BE2C (cell line): Measurements from ENCODE around the gene GABARAP.

Experiments used
- DNase-seq: peaks from one replicate; pipeline ENCODE4 v3.0.0-alpha.2; 2020
- H3K27me3 ChIP-seq: fragments of 250-450 bp; sonication (Bioruptor Pico); 2 replicates; pipeline ENCODE4 v1.5.1; 2020; ENCODE audit warnings: mild to moderate bottlenecking
- H3K36me3 ChIP-seq: fragments of 250-450 bp; sonication (Bioruptor Pico); 2 replicates; pipeline ENCODE4 v1.5.1; 2020; ENCODE audit warnings: mild to moderate bottlenecking
- H3K4me1 ChIP-seq: fragments of 250-450 bp; sonication (Bioruptor Pico); 2 replicates; pipeline ENCODE4 v1.5.1; 2020
- H3K4me3 ChIP-seq: 2 replicates; pipeline ENCODE4 v1.5.1; 2011; ENCODE audit warnings: low read depth, low read length
- H3K9me3 ChIP-seq: fragments of 250-450 bp; sonication (Bioruptor Pico); 2 replicates; pipeline ENCODE4 v1.5.1; 2020
- TF ChIP-seq, protein P1 (sequence below): IDR thresholded peaks from 2 replicates; pipeline ENCODE4 v1.5.1; 2012; ENCODE audit warnings: mild to moderate bottlenecking, low read depth, low read length

The GABARAP gene

DNA sequence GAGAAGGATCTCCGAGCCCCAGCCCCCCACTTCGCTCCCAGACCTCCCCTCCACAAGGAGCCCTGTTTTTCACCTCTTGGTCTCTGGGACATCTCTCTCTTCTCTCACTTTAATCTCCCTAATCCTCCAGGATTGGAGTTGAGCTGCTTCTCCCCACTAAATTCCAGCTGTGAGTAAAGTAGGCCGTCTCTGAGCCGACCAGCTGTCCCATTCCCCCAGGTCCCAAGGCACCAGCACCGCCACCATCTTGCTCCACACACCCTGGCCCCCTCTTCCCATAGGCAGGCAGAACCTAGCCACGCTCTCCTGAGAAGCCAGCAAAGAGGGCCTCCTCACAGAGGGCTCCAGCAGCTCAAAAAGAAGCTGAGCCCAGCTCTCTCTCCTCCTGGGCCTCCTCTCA, 23.5 kb downstream of the GABARAP start:
- Histone ChIP-seq H3K9me3 (no peaks in the 10 kb centered on the region), H3K27me3 (no peaks in the 10 kb centered on the region), H3K4me1 (peaks cover 8% of the 10 kb centered on the region; the same call in 1 of the 2 replicates), H3K4me3 (no peak overlapping the region), H3K36me3 (peaks cover 10% of the 10 kb centered on the region)
- DNase-seq, result no peak
- TF ChIP-seq, protein P1, sequence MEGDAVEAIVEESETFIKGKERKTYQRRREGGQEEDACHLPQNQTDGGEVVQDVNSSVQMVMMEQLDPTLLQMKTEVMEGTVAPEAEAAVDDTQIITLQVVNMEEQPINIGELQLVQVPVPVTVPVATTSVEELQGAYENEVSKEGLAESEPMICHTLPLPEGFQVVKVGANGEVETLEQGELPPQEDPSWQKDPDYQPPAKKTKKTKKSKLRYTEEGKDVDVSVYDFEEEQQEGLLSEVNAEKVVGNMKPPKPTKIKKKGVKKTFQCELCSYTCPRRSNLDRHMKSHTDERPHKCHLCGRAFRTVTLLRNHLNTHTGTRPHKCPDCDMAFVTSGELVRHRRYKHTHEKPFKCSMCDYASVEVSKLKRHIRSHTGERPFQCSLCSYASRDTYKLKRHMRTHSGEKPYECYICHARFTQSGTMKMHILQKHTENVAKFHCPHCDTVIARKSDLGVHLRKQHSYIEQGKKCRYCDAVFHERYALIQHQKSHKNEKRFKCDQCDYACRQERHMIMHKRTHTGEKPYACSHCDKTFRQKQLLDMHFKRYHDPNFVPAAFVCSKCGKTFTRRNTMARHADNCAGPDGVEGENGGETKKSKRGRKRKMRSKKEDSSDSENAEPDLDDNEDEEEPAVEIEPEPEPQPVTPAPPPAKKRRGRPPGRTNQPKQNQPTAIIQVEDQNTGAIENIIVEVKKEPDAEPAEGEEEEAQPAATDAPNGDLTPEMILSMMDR, result no peak

DNA sequence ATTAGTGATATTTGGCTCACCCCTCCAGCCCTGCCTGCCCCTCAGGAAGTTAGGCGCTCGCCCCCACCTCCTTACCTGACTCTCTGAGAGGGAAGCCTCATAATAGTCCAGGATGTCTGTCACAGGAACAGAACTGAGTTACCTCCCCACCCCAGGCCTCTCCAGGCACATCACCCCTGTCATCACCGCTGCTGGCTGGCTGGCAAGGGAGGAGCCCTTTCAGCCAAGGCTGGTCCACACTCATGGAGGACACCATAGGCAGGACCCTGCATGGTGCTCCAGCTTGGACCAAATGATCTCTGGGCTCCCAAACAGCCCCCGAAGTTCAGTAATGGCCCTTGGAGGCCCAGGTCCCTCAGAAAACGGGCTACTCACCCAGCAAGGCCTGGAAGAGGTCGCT, 24.1 kb downstream of the GABARAP start:
- Histone ChIP-seq H3K36me3 (peaks cover 4% of the 10 kb centered on the region), H3K9me3 (no peaks in the 10 kb centered on the region), H3K4me3 (no peak overlapping the region), H3K27me3 (no peaks in the 10 kb centered on the region), H3K4me1 (peaks cover 8% of the 10 kb centered on the region; the same call in 1 of the 2 replicates)
- DNase-seq, result no peak
- TF ChIP-seq, protein P1, result no peak

DNA sequence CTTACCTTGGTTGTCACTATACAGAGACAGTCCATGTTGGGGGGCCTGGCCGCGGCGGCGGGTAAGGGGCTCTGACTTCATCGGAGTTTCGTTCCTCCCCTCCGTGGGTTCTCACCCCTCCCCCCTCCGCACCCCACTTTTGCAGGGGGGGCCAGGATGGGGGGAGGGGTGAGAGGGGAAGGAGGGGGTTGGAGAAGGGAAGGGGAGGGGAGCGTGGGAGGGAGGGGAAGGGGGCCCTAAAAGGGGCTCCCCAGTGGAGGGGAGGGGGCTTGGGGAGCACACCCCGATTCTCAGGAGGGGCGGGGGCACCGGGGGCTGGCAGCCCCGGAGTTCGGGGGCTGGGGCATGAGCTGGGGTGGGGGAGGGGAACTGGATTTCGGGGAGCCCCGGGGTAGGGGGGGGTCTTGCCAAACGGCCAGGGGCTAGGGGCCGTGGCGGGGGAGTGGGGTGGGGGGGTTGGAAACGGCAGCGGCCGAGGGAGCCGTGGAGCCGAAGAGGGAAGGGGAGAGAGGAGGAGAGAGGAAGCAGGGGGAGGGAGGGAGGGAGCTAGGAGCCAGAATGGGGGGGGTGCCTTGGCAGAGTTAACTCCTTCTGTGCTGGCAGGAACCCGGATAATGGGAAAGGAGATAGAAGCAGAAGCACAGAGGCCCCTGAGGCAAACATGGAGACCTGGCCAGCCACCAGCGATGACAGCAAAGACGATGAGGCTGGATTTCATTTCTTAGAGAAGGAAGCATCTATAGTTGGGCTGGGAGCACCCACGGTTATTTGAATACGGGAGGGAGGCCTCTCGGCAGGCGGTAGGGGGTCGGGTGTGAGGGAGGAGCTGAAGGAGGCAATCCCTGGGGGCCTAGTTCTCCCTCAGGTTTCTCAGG, 24.9 kb downstream of the GABARAP start:
- H3K36me3 ChIP-seq, result no peaks in the 10 kb centered on the region
- DNase-seq, result peak; percentile 31
- no peaks in the 10 kb centered on the region for H3K9me3 ChIP-seq
- peaks cover 8% of the 10 kb centered on the region; the same call in 1 of the 2 replicates for H3K4me1 ChIP-seq
- H3K27me3 ChIP-seq, result no peaks in the 10 kb centered on the region
- TF ChIP-seq, protein P1, result no peak
- peak overlapping the region; percentile 37 for H3K4me3 ChIP-seq

DNA sequence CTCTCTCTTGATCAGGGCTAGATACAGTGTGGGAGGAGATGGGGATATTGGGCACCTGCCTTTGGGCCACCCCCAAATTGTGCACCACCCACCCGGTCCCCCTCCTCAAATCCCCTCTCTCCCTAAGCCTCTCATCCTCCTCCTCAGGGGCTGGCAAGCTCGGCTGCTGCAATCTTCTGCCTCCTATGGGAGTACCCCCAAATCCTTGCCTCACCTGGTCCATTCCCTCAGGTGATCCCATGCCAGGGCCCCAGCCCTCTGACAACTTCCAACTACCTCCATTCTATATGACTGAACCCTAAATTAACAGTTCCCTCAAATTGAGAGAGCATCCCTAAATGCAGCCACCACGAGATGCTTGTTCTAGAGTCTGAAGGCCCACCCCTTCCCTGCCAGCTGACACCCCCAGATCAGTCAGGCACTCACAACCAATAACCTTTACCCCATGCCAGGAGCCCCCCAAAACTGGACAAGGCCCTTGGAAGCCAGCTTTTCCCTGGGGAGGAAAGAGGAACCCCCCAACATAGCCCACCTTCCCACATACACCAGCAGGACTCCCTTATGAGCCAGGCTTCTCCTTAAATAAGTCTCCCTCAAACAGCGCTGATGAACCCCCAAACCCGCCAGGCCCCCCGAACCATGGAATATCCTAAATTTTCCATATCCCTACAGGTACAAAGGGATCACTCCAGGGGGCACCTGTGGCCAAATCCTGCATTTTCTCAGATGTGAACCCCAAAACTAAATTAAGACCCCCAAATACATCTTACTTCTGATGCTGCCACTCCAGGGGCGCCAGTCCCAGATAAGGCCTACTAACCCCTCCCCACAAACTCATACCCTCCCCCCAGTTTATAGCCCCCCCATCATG, 25.8 kb downstream of the GABARAP start:
- H3K27me3 ChIP-seq, result no peaks in the 10 kb centered on the region
- peaks cover 8% of the 10 kb centered on the region; the same call in 1 of the 2 replicates for H3K4me1 ChIP-seq
- DNase-seq, result no peak
- no peaks in the 10 kb centered on the region for H3K36me3 ChIP-seq
- peak overlapping the region; percentile 37 for H3K4me3 ChIP-seq
- no peaks in the 10 kb centered on the region for H3K9me3 ChIP-seq
- TF ChIP-seq, protein P1, result no peak

DNA sequence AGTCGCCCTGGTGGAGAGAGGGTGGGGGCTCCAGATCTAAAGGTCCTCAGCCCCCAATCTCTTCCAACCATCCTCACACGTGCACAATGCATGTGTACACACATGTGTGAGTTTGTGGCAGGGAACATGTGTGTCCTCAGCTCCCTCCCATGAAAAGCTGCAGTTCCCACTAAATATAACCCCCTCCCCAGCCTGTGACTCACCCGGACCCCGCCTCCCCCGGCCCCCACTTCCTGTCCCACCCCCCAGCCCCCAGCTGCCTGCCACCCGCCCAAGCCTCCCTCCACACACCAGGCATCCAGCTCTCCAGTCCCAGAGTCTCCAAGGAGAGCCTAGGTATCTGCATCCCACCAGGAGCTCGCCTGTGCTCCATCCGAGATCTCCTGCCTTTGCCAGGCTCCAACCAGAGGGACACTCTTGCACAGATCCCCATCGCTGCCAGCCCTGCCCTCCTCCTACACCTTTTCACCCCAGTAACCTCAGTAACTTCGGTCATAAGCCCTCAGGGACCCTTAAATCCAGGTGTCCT, 26.5 kb downstream of the GABARAP start:
- Histone ChIP-seq H3K27me3 (no peaks in the 10 kb centered on the region), H3K4me3 (peak overlapping the region; percentile 56), H3K36me3 (no peaks in the 10 kb centered on the region), H3K9me3 (no peaks in the 10 kb centered on the region), H3K4me1 (peaks cover 8% of the 10 kb centered on the region; the same call in 1 of the 2 replicates)
- TF ChIP-seq, protein P1, result no peak
- DNase-seq, result peak; percentile 23
